HG03378 (cell line): ENCODE results near the gene TRIML2.
"Not testable (repeated sequence)": the region's sequence is repeated elsewhere in the genome, so short reads cannot be mapped to it uniquely, and the experiment has no call there.

ENCODE experiments used
- ATAC-seq: cut with Tn5 transposase; IDR thresholded peaks from one replicate; pipeline ENCODE4 v1.9.1; 2021; ENCODE audit warnings: mild to moderate bottlenecking, moderate library complexity; ENCODE audit not compliant: unreplicated experiment

Gene TRIML2

DNA sequence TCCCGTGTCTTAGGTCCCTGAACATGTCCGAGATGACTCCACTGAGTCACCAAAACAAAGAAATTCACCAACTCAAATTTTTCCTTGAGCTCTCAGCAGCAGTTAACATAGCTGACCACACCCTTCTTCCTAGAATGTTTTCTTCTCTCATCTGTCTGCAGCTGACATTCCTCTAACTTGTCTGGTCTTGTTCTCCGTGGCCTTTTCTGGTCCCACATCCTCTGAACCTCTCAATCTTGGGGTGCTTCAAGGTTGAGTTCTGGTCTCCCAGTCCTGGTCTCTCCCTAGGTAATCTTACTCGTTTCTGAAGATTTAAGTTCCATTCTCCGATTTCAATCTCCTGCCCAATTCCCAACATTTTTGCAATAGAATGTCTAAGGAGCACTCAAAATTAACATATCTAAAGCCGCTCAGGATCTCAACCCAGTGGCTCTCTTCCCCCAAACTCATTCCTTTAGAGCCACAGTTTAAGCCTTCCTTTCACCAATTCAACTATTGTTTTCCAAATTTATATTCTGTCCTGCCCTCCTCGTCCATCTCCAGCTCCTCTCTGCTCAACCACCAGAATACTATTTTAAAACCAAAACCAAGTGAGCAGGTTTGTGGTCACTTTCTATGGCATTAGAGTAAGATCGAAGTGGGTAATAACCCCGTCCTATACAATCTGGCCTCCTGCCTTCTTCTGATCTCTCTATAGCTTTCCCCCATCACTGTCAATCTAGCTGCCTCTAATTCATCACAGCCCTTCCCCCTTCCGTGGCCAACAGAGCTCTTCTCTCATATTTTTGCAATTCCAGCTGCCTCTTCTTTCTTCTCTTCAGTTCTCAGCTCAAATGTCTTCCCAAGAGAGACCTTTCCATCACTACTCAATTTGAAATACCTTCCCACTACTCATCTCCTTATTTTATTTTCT lies 1.2 kb downstream of the TRIML2 start:
- ATAC-seq, result no peak

DNA sequence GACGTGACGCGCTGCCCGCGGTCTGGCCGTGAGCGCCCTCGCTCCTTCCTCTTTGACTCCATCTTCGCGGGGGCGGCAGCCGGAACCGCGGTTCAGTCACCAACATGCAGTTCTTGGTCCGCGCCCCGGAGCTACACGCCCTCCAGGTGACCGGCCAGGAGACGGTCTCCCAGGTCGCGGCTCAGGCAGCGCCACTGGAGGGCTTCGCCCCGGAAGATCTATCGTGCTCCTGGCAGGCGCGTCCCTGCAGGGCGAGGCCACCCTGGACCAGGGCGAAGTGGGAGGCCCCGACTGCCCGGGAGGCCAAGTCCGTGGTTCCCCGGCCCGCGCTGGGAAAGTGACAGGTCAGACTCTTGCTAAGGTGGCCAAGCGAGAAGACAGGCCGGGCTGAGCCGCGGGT lies 2.9 kb downstream of the TRIML2 start:
- ATAC-seq, result no peak

DNA sequence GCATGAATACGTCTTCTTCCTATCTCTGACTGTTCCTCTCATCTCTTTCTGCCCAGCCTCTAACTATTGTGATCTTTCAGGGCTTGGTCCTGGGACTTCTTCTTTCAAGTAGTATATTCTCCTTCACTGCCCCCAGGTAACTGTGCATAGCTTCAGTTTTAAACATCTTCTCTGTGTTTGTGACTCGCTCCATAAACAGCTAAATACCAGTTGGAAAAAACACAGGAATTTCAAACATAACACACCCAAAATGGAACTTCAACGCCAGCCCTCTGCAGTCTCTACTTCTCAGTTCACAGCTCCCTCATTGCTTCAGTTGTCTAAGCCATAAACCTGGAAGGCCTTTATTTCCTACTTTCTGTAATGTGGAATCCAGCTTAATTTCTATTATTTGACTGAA lies 16.6 kb downstream of the TRIML2 start:
- ATAC-seq, result no peak

DNA sequence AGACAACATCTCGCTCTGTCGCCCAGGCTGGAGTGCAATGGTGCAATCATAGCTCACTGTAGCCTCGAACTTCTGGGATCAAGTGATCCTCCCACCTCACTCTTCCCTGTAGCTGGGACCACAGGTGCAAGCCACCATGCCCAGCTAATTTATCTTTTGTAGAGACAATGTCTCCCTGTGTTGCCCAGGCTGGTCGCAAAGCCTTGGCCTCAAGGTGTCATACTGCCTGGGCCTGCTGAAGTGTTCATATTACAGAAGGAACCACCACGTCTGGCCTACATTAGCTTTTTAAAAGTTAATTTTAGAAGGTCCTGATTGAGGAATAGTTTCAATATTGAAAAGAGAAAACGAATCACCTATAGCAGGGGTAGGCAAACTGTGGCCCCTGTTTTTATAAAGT lies 22.5 kb downstream of the TRIML2 start:
- no peak for ATAC-seq

DNA sequence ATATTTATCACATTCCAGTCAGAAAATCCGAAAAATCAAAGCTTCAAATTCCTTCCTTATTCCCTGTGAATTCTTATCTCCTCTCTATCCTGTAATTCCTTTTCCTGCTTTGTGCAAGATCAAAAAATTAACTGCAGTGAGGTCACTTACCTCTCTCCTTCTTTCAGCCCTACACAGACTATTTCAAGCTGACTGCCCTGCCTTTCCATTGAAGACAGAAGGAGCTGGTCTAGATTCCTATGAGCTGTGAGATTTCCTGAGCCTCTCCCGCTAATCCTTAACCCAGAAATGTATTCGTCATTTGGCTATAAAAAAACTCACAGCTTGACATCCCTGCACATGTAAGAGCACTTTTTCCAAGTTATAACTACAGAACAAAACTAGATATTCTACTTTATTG lies 26.6 kb downstream of the TRIML2 start:
- ATAC-seq, result no peak

DNA sequence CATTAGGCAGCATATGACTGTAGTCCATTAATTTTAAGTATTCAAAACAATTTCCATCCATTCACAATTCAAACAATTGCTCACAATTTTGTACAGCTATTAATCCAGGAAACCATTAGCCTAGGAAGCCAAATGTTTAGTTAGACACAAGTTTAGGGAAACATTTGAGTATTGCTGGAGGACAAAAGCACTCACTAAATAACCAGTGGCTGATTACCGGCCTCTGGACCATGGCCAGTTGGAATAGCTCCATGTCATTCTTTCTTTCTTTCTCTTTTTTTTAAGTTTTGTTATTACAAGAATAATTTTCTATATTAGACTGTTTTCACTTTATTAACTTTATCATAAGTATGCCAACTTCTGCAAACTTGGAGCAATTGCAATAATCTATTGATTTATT lies 31.3 kb downstream of the TRIML2 start:
- ATAC-seq, result no peak

DNA sequence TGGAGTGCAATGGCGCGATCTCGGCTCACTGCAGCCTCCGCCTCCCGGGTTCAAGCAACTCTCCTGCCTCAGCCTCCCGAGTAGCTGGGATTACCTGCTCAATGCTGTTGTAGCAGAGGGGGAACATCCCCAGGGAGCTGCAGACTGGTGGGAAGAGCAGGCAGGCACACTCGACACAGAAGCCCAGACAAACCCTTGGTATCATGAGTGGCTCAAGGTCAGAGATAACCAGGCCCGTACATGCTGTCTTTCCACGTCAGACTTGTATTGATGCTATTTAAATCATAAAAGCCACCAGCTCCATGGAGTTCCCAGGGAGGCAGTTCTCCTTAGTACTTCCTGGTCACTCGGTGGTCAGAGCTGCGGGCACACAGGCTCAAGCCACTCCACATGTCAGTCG lies 33.2 kb downstream of the TRIML2 start:
- ATAC-seq, result no peak

DNA sequence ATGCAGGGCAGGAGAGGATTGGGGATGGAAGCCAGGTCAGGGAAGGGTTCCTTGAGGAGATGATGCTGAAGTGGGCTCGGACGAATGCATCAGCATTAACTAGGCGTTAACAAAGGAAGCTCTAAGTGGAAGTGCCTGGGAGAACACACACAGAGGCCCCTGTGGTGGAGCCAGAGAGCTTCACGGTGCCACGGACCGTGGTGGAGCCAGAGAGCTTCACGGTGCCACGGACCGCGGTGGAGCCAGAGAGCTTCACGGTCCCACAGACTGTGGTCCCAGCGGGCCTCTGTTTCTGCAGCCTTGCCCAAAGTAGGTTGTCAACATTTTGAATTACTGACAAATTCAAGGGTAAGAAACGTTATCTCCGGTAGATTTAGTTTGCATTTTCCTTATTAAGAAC lies 48.3 kb downstream of the TRIML2 start:
- ATAC-seq, result no peak

DNA sequence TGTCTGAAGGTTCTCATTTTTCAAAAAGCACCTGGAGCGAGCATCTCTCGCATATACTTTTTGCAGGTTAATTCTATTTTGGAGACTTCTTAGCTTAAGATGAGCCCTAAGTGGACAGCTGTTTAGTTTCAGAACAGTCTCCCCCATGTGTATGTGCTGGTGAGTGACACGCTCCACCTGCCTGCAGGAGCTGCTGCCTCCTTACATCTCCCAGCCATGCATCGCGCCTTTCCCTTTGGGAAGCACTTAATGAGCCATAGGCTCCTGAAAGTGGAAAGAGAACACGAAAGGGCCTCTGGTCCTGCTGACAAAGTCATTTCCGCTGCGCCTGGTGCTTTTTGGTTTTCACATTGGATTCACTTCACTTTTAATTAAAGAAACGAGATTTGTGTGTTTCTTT lies 56.1 kb downstream of the TRIML2 start:
- ATAC-seq, result no peak

DNA sequence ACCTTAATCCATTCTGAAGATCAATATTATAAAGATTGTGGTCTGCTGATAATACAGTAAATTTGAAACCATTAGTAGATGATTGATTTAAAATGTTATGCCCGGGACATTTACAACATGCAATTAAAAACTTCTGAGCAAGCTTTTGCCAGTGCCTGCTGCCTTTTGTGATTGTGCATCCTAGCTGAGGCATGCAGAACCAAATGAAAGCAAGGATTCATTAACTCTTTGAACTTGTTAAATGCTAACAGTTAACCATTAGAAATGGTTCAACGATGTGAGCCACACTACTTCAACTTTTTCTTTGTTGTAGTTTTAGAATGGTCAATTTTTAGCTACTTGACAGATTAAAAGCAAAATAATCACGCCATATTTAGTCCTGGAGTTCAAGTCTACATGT lies 62.7 kb downstream of the TRIML2 start:
- no peak for ATAC-seq

DNA sequence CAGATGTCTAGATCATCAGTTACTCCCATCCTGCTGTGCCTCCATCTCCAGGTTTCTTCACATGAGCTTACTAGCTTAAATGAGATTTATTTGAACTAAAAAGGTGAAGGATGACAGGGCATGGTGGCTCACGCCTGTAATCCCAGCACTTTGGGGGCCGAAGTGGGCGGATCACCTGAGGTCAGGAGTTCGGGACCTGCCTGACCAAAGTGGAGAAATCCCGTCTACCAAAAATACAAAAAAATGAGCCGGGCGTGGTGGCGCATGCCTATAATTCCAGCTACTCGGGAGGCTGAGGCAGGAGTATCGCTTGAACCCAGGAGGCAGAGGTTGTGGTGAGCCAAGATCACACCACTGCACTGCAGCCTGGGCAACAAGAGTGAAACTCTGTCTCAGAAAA lies 63.9 kb downstream of the TRIML2 start:
- not testable (repeated sequence) for ATAC-seq

DNA sequence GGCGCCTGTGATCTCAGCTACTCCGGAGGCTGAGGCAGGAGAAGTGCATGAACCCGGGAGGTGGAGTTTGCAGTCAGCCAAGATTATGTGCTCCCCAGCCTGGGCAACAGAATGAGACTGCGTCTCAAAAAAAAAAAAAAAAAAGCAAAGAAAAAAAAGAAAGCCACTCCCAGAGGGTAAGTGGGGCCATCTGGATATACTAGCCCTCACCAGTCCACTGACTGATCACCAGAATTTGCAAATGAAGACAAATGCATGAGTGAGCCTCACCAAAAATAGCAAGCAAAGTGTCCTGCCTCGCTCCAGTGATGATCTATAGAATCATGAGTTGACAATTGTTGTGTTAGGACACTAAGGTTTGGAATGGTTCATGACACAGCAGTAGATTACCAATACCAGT lies 66.2 kb downstream of the TRIML2 start:
- ATAC-seq, result no peak

DNA sequence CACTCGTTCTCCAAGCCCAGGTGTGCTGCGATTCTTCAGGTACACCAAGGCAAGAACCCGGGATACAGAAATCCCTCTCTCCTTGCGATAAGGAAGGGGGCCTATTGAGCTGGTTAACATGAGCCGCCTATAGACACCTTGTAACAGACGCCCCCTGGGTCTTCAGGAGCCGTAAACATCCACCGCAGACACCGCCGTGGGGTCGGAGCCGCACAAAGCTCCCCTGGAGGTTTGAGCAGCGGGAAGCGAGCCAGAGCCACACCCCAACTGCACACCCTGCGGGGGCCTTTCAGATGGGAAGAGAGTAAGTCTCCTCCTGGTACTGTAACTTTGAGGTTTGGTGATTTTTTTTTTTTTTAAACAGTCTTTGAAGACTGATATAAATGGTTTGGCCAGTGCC lies 67.2 kb downstream of the TRIML2 start:
- no peak for ATAC-seq

DNA sequence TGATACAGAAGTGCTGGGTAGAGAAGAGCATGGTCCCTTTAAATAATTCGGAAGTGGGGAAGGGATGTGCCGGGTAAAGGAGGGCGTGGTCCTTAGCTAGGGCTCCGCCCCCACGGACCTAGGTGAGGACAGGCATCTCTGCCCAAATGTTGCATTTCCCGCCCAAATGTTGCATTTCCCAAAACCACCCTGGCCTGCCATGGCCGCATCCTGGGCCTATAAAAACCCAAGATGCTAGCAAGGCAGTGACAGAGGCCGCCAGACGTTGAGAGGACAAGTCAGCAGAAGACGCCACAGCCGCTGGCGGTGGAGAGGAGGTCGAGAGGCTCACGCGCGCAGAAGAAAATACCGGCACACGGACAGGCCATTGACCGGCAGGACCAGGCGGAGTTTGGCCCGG lies 67.7 kb downstream of the TRIML2 start:
- ATAC-seq, result no peak
